Measurements from ENCODE around the gene SUN5.

DNA sequence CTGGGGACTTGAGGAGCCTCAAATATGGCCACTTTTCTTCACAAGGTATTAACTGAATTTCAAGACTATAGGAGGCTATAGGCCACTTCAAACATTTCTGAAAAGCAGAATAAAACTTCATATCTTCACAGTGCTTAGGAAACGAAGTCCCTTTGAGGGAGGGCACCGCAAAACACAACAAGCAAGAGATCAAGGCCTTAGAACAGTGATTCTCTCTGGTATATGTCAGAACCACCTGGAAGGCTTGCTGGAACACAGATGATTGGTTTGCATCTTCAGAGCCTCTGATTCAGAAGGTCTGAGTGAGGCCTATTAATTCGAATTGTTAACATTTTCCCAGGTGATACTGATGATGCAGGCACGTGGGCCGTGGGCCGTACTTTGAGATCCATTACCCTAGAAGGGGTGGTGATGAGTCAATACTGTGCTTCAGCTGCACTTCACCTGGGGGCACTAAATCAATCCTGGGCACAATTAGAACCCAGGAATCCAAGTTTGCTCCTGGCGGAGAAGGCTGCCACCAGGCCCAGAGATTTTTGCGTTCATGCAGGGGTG is 10.7 kb downstream of the SUN5 start:
- TF ChIP-seq, protein P1, sequence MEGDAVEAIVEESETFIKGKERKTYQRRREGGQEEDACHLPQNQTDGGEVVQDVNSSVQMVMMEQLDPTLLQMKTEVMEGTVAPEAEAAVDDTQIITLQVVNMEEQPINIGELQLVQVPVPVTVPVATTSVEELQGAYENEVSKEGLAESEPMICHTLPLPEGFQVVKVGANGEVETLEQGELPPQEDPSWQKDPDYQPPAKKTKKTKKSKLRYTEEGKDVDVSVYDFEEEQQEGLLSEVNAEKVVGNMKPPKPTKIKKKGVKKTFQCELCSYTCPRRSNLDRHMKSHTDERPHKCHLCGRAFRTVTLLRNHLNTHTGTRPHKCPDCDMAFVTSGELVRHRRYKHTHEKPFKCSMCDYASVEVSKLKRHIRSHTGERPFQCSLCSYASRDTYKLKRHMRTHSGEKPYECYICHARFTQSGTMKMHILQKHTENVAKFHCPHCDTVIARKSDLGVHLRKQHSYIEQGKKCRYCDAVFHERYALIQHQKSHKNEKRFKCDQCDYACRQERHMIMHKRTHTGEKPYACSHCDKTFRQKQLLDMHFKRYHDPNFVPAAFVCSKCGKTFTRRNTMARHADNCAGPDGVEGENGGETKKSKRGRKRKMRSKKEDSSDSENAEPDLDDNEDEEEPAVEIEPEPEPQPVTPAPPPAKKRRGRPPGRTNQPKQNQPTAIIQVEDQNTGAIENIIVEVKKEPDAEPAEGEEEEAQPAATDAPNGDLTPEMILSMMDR (IDR thresholded peaks at IDR 0.05): no peak
- TF ChIP-seq POLR2A (IDR thresholded peaks at IDR 0.05): no peak

Measured in testis (tissue), 2 donors.